Mesenteric fat pad (tissue), 1 donor: ENCODE data around the gene HSD17B14. TPM values are rescaled to one million over a fixed set of nuclear protein-coding genes. Genes with fewer than 3 reads are reported as not detected.

Experiments
- DNase-seq: peaks from one replicate; pipeline ENCODE4 v3.0.0-alpha.2; 2020; ENCODE audit warnings: low spot score
- total RNA-seq: library from RNA; stranded (reverse); fragmentation: NEBNext Ultra II Directional; extraction: Animal tissue kit (Norgen Biotek cat#: 25700); gene quantifications from one replicate; pipeline ENCODE4 v1.2.1, GENCODE V29; 2021
- donor health status: DM: yes; HTN: yes; CAD: no.

The HSD17B14 gene
- total RNA-seq, 1 donor from 2014 or later = 9.4 TPM

DNA sequence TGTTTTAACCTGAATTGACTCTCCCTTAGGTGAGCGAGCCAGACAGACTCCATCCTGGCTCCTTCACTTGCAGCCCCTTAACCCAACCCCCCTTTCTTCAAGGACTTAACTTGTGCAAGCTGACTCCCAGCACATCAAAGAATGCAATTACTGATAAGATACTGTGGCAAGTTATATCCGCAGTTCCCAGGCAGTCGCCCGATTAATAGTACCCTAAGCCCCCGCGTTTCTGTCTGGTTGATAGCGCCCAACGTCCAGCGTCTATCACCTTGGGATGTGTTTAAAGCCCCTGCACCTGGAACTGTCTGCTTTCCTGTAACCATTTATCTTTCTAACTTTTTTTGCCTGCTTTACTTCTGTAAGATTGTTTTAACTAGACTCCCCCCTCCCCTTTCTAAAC, 6.2 kb downstream of the HSD17B14 start:
- no peak for DNase-seq

DNA sequence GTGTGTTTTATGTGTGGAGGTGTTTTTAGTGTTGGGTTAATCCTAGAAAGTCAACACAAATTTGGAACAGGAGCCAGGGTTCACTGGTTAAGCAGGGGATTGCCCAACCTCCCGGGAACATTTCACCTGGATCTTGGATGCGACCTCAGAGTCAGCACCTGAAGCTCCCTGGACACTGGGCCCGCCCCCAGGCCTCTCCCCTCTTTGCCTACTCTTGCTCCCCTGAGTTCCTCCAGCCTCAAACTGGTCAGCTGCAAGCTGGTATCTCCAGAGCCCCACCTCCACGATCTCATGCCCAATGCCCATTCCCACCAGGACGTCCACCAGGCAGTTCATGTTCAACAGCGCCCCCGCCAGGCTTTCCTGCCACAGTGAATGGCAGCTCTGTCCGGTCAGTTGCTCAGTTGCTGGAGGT, 9.7 kb downstream of the HSD17B14 start:
- no peak for DNase-seq

DNA sequence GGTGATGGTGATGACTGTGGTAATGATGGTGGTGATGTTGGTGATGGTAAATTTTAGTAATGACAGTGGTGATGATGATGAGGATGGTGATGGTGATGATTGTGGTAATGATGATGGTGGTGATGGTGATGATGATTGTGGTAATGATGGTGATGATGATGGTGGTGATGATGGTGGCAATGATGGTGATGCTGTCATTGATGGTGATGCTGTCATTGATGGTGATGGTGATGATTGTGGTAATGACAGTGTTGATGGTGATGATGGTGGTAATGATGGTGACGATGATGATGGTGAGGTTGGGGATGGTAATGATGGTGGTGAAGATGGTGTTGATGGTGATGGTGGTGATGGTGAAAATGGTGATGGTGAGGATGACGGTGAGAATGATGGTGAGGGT, 13.8 kb downstream of the HSD17B14 start:
- no peak for DNase-seq

DNA sequence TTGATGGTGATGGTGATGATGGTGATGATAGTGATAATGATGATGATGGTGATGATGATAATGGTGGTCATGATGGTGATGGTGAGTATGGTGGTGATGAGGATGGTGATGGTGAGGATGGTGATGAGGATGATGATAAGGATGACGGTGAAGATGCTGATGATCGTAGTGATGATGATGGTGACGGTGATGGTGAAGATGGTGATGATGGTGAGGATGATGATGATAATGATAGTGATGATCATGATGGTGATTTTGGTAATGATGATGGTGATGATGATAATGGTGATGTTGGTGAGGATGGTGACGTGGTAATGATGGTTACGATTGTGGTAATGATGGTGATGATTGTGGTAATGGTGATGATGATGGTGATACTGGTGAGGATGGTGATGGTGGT, 14.7 kb downstream of the HSD17B14 start:
- DNase-seq = no peak

DNA sequence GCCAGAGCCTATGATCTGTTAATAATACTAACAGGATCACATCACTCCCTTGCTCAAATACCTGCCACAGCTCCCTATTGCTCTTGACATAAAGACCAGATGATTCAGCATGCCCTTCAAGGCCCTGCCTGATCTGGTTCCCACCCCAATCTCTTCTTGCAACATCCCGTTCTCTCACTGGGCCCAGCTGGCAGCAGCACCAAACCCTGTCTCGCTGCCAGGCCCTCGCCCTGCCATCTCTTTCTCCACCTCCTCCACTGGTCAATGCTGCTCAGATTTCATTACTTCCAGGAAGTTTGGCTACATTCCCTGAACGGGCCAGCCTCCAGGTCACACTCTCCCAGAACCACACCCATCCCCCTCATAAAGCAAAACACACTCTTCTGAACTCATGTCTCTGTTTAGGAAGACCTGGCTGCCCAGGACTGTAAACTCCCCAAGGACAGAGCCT, 16.9 kb downstream of the HSD17B14 start:
- peak; percentile 92 for DNase-seq

DNA sequence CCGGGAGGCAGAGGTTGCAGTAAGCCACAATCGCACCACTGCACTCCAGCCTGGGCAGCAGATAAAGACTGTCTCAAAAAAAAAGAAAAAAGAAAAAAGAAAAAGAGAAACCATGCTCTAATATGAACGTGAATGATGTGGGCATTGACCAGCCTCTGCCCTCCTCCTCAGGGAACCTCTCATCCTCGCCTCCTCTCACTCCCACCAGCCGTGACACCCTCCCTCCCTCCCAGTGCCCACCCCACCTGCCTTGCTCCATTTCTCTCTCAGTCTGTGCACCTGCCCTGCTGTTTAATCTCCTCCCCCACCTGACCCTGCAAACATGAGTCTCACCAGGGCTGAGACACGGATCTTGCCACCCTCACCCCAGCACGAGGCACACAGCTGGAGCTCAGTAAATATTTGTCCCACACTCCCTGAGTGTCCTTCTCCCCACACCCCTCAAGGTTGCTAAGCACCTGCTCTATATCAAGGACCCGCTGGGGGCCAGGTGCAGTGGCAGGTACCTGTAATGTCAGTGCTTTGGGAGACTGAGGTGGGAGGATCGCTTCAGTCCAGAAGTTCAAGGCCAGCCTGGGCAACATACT, 18.0 kb downstream of the HSD17B14 start:
- DNase-seq = no peak

DNA sequence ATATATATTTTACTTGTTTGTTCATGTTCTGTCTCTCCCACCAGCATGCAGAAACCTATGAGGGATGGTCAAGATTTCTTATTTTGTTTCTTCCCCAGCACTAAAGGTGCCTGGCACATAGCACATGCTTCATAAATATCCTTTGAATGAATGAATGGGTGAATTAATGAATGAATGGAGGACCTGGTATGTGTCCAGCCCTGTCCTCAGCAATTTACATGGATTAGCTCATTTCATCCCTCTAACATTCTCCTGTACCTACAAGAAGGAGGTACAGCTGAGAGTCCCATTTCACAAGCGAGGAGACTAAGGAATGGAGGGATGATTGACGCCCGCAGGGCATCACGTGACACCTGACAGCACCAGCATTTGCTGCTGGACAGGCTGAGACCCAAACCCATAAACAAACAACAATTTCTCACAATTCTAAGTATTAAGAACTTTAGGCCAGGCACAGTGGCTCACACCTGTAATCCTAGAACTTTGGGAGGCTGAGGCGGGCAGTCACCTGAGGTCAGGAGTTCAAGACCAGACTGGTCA, 18.6 kb downstream of the HSD17B14 start:
- DNase-seq = no peak

DNA sequence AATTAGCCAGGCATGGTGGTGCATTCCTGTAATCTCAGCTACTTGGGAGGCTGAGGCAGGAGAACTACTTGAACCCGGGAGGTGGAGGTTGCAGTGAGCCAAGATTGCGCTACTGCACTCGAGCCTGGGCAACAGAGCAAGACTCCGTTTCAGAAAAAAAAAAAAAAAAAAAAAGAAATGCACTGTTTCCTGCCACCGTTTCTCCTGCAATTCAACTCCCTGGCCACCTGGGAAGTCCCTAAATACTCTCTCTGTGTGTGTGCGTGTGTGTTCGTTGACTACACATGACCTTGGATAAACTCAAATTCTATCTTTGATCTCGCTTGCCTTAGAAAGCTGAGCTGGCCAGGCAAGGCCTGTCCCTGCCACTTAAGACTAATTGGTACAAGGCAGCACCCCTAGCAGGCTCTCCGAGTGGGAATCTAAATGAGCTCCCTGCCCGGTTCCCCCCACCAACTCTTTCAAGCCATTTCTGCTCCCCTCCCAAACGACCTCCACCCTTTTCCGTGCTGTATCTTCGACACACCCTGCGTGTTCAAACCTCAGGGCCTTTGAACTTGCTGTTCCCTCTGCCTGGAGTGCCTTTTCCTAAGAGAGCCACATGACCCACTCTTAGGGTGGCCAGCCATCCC, 20.3 kb downstream of the HSD17B14 start:
- no peak for DNase-seq

DNA sequence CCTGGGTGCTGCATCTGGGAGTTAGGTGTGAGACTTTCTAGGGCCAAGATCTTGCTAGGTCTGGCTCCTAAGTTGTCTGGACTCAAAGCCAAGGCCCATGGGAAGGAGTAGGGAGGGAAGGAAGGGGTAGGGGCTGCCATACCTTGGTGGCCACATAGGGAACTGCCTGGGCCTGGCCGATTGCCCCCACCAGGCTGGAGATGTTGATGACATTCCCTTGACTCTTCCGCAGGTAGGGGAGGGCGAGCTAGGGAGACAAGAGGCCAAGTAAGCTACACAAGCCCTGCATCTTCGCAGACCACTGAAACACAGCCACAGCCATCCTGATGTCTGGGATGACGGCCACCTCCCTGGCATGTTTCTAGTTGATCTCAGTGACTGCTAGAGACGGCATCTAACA, 21.4 kb downstream of the HSD17B14 start:
- DNase-seq = no peak

DNA sequence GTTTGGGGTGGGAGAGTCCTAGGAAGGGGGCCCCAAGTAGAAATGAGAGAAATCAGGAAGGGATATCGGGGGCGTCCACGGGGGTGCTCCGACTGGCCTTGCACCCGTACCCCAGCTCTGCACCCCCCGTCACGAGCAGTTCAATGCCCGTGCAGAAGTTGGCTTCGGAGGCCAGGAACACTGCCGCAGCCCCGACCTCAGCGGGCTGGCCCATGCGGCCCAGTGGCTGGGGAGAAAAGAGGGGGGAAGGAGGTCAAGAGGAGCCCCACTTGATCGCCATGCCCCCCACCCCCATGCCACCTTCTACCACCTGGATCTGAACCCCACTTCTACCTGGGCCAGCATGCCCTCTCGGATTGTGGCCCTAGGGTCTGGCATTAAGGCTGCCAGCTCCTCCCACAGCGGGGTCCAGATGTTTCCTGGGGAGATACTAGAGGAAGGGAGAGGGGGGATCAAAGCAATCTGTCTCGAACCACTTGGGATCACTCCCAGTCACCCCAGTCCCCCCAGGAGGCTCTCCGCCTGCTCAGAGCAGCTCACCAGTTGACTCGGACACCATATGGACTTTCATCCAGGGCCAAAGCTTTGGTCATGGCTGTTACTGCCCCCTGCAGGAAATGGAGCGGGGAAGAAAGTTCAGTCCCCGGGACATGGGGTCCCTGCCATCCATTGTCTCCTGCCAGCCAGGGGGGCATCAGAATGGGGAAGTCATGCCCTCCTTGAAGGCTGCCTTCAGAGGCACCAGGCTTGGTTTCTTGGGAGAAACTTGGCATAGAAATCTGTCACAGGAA, 23.0 kb downstream of the HSD17B14 start:
- no peak for DNase-seq

DNA sequence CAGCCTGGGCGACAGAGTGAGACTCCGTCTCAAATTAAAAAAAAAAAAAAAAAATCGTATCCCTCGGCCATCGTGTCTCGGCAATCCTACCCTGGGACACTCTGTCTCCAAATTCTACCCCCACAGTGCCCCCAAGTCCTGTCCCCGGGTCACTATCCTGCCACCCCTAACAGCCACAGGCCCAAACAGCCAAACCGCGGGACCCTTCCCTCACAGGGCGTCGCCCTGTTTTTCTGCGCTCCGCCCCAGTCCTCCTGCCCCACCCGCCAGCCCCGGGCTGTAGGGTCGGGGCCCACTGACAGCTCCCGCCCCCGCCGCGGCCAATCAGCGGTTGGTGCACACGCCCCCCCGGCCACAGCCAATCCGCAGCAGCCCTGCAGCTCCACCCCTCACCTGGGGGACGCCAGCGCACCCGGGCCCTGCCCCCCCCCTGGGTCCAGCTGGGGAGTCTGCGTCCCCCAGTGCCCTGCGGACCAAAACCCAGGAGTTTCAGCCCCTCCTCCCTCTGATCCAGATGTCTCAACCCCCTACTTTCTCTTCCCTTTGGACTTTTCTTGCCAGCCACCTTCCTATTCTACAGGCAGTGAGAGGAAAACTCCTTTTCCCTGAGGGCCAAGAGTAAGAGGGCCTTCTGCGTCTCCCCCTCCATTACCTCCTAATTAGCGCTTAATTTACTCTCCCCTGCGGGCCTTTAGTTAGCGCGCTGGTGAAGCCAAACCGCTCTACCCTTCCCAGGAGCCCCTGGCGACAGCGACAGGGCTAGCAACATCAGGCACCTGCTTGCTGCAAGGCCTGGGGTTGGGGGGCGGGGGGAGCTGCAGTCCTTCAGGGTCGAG, 24.0 kb downstream of the HSD17B14 start:
- peak; percentile 94 for DNase-seq

DNA sequence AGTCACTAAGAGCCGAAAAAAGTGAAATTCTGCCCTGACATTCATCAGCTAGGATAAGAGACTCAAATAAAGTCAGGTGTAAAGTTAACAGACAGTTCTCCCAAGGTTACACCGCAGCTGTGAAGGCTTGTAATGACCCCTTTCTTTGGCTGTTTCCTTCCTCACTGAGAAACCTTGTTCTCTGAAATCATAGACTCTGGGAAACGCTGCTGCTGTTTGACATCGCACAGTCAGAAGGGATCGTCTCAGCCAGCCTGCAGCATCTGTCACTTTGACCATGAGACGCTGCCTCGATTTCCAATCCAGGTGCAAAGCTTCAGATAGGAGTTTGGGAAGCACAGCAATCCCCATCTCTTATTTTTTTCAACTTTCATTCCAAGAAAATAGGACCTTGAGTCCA, 26.1 kb downstream of the HSD17B14 start:
- no peak for DNase-seq

DNA sequence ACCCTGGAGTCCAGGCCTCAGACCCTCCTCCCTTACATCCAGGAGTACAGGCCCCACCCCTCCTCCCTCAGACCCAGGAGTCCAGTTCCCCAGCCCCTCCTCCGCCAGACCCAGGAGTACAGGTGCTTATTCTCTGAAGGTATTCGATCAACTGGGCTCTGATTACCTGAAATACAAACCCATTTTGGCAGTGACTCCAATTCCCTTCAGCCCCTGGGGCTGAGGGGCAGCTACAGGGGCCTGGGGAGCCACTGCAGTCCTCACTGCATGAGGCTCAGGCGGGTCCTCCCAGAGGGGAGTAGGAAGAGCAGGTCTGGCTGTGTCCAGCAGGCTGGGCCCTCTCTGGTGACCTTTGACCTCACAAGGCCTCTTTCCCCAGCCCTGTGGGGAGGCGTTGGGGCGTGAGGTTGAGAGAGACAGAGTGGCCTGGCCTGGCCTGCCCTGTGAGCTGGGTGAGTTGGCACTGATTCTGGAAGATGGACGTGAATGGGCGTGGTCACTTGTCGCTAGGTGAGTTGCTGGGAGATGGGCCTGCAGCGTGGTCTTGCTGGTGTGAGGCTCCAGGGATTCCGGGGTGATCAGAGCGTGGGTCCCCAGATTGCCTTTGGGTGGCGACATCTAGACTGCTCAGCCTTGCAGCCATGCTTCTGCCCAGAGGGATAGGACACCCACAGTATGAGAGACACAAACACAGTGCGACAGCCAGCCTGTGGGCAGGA, 28.5 kb downstream of the HSD17B14 start:
- no peak for DNase-seq

DNA sequence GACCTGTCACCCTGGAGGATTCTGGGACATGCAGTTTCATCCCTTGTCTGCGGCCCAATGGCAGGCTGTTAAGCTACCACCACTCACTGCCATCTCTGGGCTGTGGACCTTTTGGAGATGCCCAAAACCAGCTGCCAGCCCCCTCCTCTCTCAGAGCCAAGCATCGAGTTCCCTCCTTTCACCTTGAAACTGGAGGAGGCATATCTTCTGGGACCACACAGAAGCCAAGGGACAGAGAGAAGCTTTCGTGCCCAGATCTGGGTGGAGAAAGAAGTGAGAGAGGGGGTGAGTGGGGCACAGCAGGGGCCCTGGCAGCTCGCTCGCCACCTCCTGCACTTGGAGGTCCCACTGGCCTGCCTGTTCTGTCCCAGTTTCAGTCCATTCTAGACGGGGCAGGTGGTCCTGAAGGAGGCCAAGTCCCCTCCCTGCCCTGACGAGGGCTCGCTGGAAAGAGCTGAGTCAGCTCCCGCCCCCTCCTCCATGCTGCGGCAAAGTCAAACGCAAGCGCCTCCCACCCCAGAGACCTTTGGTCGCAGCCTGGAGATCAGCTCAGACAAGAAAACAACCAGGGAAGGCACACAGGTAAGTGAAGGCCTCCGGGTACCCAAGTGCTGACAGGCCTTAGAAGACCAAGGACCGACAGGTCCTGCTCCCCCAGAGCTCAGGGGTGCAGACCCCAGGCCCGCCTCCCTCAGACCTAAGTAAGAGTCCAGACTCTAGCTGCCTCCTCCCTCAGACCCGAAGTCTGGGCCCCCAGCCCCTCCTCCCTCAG, 29.3 kb downstream of the HSD17B14 start:
- no peak for DNase-seq

DNA sequence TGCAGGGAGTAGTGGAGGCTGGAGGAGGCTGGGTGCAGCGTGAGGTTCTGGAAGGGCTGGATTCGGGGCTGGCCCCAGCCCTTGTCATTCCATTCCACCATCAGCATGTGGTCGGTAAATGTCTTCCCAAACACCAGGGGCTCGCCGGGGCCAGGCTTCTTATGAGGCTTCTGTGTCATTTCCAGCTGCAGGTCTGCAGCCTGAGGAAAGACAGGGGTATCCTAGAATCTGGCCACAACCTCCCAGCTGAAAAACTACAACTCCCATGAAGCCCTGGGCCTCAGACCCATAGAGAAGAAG, 29.8 kb downstream of the HSD17B14 start:
- DNase-seq = no peak

DNA sequence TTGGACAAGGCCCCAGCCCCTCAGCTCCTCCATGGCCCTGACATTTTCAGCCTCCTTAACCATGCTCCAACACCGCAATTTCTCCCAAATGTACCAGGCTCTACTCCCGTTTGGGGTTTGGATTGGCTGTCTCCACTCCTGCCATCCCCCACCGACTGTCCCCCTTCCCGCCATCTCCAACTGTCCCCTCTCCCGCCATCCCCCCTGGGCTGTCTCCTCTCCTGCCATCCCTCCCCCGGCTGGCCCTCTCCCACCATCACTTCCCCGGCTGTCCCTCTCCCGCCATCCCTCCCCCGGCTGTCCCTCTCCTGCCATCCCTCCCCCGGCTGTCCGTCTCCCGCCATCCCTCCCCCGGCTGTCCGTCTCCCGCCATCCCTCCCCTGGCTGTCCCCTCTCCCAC, 30.8 kb downstream of the HSD17B14 start:
- DNase-seq = no peak

DNA sequence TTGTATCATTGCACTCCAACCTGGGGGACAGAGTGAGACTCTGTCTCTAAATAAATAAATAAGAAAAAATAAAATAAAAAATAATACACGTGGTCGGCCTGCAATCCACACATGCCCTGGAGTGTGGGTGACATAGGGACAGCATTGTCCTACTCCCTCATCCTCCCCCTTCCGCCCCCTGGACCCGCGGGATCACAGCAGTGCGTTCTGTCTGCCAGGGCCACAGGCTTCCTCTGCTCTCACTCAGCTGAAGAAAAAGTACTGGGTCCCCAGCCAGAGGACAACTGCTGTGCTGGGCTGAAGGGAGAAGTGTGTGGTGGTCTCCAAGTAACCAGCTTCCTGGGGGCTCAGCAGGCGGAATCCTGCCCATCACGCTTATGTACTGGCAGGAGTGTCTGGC, 31.8 kb downstream of the HSD17B14 start:
- no peak for DNase-seq

DNA sequence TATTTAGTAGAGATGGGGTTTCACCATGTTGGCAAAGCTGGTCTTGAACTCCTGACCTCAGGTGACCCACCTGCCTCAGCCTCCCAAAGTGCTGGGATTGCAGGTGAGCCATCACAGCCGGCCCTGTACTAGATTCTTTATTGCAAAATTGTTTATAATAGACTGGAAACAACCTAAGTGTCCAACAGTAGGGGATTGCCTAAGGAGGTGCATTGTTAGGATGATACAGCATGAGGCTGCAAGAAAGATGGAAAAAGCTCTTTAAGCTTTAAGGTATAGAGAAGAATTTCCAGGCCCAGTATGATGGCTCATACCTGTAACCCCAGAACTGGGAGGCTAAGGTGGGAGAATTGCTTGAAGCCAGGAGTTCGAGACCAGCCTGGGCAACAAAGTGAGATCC, 33.7 kb downstream of the HSD17B14 start:
- no peak for DNase-seq

DNA sequence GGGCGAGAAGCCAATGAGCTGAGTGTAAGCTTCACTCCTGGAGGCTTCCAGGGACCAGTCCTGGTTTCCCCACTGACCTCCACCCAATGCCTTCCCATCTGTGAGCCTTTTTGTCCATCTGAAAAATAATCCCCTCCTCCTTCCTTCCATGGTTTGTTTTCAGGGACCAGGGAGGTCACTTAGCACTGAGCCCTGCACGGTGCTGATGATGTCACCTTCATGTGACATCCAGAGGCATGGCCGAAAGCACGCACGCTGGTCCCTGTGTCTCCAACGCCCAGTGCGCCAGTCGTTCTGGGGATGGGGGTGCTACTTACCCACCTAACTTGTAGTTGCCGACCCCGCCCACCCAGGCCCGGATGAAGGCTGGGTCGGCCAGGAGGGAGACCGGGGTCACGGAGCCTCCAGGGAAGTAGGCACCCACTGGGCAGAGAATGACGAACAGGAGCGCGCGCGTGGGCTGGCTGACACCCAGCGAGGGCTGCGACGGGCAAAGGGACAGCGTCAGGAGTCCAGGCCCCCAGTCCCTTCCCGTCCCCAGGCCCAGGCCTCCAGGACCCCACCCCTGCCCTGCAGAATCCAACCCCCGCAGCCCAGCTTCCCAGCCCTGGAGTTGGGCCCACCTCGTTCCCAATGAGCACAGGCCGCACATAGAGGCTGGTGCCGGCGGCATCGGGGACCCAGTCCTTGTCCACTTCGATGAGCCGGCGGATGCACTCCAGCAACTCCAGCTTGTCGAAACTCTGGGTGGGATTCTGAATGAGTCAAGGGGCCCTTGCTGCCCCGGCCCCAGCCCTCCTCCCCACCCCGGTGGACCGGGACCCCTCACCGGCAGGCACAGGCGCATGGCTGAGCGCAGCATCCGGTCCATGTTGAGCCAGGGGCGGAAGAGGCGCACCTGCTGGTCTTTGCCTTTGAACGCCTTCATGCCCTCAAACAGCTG, 36.7 kb downstream of the HSD17B14 start:
- no peak for DNase-seq
